GM10248 (cell line): ENCODE results near the gene RAET1G.

ENCODE experiments used
- CTCF ChIA-PET: fragments of 300-600 bp; sonication (Branson Sonifier 250); formaldehyde crosslinking; extraction: SDS; loops from one replicate; lab custom pipeline; 2021; ENCODE audit warnings: antibody characterized with exemption; lab: Yijun Ruan, JAX
- POLR2A ChIA-PET: fragments of 350-650 bp; sonication (Branson Sonifier 250); formaldehyde crosslinking; extraction: SDS; loops from one replicate; lab custom pipeline; 2020; ENCODE audit warnings: antibody characterized with exemption; lab: Yijun Ruan, JAX
- DNase-seq: peaks from one replicate; pipeline ENCODE4 v3.0.0; 2012; ENCODE audit errors: extremely low spot score
- TF ChIP-seq, protein P1 (sequence below): IDR thresholded peaks from 2 replicates; pipeline ENCODE4 v1.5.1; 2012; ENCODE audit warnings: mild to moderate bottlenecking, low read depth; ENCODE audit errors: extremely low read depth, missing control alignments, control extremely low read depth

RAET1G gene

DNA sequence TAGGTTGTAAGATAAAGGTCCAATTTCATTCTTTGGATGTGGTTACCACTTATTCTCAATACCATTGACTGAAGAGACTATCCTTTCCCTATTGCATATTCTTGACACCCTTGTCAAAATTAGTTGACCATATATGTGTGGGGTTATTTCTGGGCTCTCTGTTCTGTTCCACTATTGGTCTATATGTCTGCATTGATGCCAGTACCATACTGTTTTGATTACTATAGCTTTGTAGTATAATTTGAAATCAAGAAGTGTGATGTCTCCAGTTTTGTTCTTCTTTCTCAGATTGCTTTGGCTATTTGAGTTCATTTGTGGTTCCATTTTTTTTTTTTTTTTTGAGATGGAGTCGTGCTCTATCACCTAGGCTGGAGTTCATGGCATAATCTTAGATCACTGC is 50.7 kb downstream of the RAET1G start:
- DNase-seq, result no peak
- TF ChIP-seq, protein P1, sequence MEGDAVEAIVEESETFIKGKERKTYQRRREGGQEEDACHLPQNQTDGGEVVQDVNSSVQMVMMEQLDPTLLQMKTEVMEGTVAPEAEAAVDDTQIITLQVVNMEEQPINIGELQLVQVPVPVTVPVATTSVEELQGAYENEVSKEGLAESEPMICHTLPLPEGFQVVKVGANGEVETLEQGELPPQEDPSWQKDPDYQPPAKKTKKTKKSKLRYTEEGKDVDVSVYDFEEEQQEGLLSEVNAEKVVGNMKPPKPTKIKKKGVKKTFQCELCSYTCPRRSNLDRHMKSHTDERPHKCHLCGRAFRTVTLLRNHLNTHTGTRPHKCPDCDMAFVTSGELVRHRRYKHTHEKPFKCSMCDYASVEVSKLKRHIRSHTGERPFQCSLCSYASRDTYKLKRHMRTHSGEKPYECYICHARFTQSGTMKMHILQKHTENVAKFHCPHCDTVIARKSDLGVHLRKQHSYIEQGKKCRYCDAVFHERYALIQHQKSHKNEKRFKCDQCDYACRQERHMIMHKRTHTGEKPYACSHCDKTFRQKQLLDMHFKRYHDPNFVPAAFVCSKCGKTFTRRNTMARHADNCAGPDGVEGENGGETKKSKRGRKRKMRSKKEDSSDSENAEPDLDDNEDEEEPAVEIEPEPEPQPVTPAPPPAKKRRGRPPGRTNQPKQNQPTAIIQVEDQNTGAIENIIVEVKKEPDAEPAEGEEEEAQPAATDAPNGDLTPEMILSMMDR, result no peak
- CTCF ChIA-PET, result no interaction called here
- POLR2A ChIA-PET, result no interaction called here

DNA sequence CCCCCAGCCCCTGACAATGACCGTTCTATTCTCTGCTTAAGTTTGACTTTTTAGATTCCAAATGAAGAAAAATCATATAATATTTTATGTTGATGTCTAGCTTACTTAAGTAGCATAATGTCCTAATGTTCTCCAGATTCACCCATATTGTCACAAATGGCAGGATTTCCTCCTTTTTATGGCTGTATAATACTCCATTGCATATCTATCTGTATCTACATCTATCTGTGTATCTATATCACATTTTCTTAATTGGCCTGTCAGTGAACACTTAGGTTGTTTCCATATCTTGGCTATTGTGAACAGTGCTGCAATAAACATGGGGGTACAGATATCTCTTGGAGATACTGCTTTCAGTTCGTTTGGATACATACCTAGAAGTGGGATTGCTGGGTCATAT is 51.7 kb downstream of the RAET1G start:
- TF ChIP-seq, protein P1, result no peak
- DNase-seq, result no peak
- CTCF ChIA-PET, result interaction anchor here (2.0 kb wide), 1 partner anchor 16 kb away, joined by 4 read pairs; no protein-coding TSS in a partner anchor
- POLR2A ChIA-PET, result no interaction called here

DNA sequence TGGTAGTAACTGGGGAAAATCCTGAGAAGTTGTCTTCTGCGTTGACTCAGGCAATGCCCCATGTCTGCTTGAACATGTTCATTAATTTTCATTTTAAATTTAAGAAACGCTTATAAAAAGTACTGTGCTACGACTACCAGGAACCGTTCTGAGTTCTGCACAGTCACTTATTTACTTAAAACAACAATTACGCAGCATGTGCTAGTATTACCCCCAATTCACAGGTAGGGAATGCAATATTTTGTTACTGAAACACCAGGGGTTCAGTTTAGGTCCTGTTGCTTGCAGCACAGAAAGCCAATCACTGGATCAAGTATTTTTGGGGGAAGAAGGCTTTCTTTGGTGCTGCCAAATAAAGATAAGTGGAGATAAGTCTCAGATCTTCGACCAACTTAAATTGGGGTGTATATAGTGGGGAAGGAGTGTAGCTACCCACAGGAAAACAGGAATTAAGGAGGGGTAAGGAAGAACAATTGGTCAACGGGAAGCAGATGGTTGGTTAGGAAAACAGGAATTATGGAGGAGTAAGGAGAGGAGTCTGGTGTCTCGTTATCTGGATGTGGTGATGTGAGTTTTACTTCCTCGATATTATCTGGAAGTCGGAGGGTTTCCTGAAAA is 53.5 kb downstream of the RAET1G start:
- TF ChIP-seq, protein P1, result no peak
- CTCF ChIA-PET, result interaction anchor here (0.7 kb wide), 1 partner anchor 11 kb away, joined by 3 read pairs; no protein-coding TSS in a partner anchor
- POLR2A ChIA-PET, result no interaction called here
- DNase-seq, result no peak

DNA sequence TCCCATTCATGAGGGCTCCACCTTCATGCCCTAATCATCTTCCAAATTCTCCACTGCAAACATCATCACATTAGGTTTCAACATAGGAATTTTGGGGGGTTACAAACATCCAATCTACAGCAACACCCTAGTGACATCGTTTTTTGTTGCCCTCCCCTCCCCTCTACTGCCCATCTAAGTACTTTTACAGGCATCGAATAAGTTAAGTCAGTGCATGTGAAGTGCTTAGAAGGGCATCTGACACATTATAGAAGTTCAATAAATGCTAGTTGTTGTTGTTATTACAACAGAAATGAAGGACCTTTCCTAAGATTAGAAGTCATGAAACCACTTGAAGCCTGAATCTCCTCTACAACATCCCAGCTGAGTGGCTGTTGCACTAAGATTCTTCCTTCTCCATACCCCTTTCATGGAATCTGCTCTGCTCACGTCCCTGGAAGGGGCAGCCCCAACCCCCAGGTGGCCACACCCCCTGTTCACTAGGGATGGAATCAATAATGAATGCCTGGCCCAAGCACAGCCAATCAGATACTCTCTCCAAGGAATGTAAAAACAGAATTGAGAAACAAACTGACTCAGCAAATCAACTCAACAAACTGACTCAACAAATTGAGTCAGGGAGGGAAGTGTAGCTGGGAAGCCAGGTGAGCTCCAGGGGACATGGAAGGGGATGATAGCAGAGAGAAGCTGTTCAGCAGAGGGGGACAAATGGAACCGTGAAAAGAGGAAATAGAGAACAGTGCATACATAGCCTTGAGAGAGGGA is 54.9 kb downstream of the RAET1G start:
- ChIA-PET POLR2A (interaction anchor here (0.7 kb wide), 1 partner anchor 320 kb away, joined by 4 read pairs; no protein-coding TSS in a partner anchor), CTCF (no interaction called here)
- no peak for DNase-seq
- TF ChIP-seq, protein P1, result no peak
